Mononuclear cell (primary cell): ENCODE measurements around the gene ATXN1. TPM values are rescaled to one million over a fixed set of nuclear protein-coding genes. Genes with fewer than 3 reads are reported as not detected.

Experiments
- H3K27me3 ChIP-seq: 2 replicates; pipeline ENCODE4 v1.6.0; 2011; ENCODE audit warnings: low read length, control low read depth; ENCODE audit not compliant: insufficient read depth
- H3K4me1 ChIP-seq: 2 replicates; pipeline ENCODE4 v1.5.1; 2011; ENCODE audit warnings: mild to moderate bottlenecking, low read length, control low read depth; ENCODE audit not compliant: insufficient read depth
- H3K4me3 ChIP-seq: 2 replicates; pipeline ENCODE4 v1.5.1; 2011; ENCODE audit warnings: mild to moderate bottlenecking, low read length, moderate library complexity
- H3K9me3 ChIP-seq: 2 replicates; pipeline ENCODE4 v1.5.1; 2011; ENCODE audit warnings: low read depth, mild to moderate bottlenecking, control low read depth, low read length
- total RNA-seq: library from RNA; depleted of rRNA; stranded (reverse); fragments of >200 nt; gene quantifications from one replicate; pipeline ENCODE4 v1.2.3, GENCODE V29; 2012

The ATXN1 gene
- total RNA-seq, 1 donor: 83.4 TPM

DNA sequence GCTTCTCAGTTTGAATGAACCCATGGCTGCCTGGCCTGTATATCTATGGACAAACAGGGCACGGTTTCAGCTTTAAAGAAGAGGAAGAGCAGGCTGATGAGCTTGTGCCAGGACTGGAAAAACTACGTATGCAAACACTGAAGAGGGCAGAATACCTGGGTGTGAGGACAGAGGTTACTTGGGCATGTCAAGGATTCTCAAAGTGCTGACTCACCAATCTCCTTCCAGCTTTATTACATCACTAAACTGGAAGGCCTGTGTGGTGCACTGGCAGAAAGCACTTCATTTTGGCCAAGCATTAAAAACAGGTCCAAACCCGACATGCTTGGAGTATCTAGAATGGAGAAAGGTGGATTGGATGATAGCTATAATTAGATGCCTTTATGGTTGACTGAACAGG lies 427.7 kb downstream of the ATXN1 start:
- H3K9me3 ChIP-seq: no peaks in the 10 kb centered on the region
- no peak overlapping the region for H3K4me3 ChIP-seq
- H3K4me1 ChIP-seq: peaks cover 22% of the 10 kb centered on the region
- no peaks in the 10 kb centered on the region for H3K27me3 ChIP-seq

DNA sequence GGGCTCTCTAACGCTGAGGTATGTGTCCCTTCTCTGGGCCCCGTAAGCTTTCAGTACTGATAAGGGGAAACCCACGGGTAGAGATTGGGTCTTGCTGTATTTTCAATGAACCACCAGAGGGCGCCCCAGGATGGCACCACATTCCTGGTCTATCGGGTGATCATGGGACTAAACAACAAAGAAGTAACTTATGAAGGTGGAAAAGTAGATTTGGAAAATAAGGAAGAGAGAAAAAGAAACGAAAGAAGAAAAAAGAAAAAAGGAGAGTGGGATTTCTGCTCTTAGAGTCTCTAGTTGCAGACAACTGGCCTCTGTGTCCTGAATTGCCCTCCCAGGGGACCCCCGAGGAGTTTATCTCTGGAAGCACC lies 429.1 kb downstream of the ATXN1 start:
- H3K4me3 ChIP-seq: no peak overlapping the region
- peaks cover 22% of the 10 kb centered on the region for H3K4me1 ChIP-seq
- H3K27me3 ChIP-seq: no peaks in the 10 kb centered on the region

DNA sequence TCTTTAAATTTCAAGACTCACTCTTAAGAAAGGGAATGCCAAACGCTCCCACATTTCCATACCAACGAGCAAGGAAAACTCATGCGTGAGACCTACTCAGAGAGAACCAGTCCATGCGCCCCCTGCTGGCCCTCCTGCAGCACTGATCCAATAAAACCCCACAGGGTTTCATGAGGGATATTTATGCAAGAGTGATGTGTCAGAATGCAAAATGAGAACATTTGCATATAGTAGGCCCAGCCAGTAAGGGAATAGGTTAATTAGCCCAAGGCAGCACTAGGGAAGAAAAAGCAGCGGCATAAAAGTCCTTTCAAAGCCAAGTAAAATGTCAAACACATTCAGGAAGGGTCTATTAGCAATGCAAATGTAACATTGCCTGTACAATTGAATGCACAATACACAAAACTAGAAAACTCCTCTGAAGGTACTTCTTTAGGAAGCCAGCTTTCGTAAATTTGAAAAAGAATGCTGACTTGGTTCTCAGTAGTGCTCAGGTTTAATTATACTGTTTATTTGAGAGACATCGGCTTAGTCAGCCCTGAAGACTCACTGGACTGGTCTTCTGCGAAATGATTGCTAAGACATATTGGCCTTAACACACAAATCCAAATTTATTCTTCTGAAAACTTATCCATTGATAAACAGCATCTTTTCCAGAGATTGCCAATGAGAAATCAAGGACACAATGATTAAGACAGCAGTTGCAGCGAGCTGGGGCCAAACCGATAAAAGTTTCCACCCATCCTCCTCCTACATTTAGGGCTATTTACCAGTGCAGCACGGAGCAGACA lies 429.7 kb downstream of the ATXN1 start:
- H3K27me3 ChIP-seq: no peaks in the 10 kb centered on the region
- H3K9me3 ChIP-seq: no peaks in the 10 kb centered on the region
- peaks cover 22% of the 10 kb centered on the region for H3K4me1 ChIP-seq
- H3K4me3 ChIP-seq: no peak overlapping the region

More for the DNA sequence above, 429.1 kb downstream of the ATXN1 start:
- no peaks in the 10 kb centered on the region for H3K9me3 ChIP-seq

DNA sequence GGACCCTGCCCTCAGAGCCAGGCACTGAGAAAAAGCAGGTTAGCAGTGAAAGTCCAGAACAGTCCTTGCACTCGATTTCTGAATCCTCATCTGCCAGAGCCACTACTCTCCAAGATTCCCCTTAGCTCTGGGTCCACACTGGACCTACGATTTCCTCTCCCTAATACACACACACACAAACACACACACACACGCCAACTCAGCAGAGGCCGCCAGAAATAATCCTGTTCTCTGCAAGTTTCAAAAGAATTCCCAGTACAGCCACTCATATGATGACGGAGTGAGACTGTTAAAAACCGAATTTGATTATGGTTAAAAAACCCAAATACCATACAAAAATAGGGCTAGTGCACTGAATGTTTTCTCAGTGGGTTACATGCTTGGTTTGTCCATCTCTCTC lies 432.0 kb downstream of the ATXN1 start:
- Histone ChIP-seq H3K9me3 (no peaks in the 10 kb centered on the region), H3K4me3 (no peak overlapping the region), H3K27me3 (no peaks in the 10 kb centered on the region), H3K4me1 (peaks cover 12% of the 10 kb centered on the region)

DNA sequence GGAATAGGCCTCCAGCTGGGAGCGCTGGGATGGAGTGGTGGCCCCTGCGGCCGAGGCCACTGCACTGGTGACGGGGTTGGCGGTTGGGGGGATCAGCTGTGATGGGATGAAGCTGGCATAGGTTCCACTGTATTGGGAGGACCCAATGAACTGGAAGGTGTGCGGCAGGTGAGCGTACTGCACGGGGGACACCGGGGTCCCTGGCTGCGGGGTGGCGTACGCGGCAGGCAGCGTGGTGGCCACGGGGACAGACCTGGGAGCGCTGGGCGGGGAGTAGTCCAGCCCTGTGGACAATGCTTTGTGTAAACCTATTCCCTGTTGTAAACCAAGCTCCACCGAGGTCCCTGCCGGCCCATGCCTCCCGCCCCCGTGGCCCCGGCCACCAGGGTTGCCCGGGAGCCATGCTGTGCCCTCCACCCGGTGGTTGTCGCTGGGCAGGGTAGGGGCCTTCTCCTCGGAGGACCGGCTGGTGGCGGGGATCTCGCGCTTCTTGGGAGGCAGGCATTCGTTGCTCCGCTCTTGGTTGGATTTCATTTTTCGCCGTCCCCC lies 433.4 kb downstream of the ATXN1 start:
- no peaks in the 10 kb centered on the region for H3K9me3 ChIP-seq
- peaks cover 24% of the 10 kb centered on the region for H3K4me1 ChIP-seq
- no peak overlapping the region for H3K4me3 ChIP-seq
- no peaks in the 10 kb centered on the region for H3K27me3 ChIP-seq

DNA sequence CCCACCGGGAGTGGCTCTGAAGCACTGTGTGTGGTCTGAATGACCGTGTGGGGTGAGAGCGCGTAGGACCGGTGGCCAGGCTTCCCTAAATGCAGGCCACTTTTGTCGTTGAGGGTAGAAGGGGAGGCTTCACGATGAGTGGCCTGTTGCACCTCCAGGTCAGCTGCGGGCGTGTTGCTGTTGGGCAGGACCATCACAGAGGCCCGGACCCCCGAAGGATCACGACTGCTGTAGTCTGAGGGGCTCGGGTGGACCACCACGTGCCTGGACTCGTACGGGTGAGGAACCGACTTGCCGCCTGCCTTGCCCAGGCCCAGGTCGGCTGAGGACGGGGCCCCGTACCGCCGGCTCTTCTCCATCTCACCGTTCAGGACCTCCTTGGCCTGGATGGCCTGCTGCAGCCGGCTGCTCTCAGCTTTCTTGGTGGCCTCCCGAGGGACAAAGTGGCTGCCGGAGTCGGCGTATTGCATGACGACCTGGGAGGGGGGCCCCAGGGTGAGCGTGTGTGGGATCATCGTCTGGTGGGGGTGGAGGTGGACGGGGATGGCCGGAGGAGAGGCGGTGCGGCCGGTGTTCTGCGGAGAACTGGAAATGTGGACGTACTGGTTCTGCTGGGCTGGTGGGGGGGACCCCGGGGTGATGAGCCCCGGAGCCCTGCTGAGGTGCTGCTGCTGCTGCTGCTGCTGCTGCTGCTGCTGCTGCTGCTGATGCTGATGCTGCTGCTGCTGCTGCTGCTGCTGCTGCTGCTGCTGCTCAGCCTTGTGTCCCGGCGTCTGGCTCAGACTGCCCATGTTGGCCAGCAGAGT lies 434.1 kb downstream of the ATXN1 start:
- Histone ChIP-seq H3K27me3 (no peaks in the 10 kb centered on the region), H3K4me1 (peaks cover 28% of the 10 kb centered on the region), H3K9me3 (no peaks in the 10 kb centered on the region), H3K4me3 (no peak overlapping the region)

DNA sequence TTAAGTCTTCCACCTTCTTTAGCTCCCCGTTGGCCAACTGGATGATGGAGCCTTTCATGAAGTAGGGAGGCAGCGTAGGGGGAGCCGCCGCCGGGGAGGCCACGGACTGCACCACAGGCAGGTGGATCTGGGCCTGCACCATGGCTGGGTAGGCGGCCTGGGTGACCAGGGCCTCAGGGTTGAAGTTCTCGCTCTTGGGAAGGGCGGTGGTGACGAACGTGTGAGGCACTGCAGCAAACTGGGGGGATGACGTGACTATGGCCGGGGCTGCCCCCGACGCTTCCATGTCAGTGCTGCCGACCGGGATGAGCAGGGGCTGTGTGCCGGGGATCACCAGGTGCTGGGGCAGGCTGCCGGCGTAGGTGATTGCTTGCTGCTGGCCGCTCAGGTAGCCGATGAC lies 434.7 kb downstream of the ATXN1 start:
- no peaks in the 10 kb centered on the region for H3K27me3 ChIP-seq
- H3K9me3 ChIP-seq: no peaks in the 10 kb centered on the region
- H3K4me3 ChIP-seq: no peak overlapping the region
- H3K4me1 ChIP-seq: peaks cover 27% of the 10 kb centered on the region

DNA sequence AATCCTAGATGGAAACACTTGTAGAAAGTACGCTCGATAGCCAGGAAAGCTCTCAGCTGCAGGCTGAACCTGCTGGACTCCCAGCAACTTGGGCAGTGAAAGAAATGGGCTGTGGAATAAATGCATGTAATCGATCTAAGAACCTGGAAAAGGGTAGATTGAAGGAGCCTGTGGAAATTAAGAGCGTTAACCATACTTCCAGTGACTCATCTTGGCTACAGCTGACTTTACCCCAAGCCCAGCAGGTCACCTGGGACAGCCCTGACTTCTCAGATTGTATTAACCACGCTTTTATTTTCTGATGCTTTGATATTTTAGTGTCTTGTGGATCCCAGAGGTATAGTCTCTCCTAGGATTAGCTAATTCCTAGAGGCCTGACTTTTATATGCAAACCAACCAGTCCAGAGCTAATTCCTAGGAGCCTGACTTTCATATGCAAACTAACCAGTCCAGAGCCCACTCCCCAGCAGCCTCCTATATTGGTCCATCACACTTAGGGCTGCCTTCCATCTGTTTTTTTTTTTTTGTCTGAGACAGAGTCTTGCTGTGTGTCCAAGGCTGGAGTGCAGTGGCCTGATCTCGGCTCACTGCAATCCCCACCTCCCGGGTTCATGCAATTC lies 436.5 kb downstream of the ATXN1 start:
- peaks cover 42% of the 10 kb centered on the region for H3K4me1 ChIP-seq
- no peaks in the 10 kb centered on the region for H3K27me3 ChIP-seq
- H3K4me3 ChIP-seq: no peak overlapping the region
- no peaks in the 10 kb centered on the region for H3K9me3 ChIP-seq

DNA sequence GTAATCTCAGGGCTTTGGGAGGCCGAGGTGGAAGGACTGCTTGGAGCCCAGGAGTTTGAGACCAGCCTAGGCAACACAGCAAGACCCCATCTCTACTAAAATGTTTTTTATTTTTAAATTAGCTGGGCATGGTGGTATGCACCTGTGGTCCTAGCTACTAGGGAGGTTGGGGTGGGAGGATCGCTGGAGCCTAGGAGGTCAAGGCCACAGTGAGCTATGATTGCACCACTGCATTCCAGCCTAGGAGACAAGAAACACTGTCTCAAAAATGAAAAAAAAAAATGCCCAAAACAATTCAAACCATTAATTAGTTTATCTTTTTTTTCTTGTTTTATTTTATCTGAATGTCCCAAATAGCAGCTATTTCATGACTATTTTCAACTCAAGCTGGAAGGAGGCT lies 437.1 kb downstream of the ATXN1 start:
- Histone ChIP-seq H3K9me3 (no peaks in the 10 kb centered on the region), H3K27me3 (no peaks in the 10 kb centered on the region), H3K4me3 (no peak overlapping the region), H3K4me1 (peaks cover 47% of the 10 kb centered on the region)

DNA sequence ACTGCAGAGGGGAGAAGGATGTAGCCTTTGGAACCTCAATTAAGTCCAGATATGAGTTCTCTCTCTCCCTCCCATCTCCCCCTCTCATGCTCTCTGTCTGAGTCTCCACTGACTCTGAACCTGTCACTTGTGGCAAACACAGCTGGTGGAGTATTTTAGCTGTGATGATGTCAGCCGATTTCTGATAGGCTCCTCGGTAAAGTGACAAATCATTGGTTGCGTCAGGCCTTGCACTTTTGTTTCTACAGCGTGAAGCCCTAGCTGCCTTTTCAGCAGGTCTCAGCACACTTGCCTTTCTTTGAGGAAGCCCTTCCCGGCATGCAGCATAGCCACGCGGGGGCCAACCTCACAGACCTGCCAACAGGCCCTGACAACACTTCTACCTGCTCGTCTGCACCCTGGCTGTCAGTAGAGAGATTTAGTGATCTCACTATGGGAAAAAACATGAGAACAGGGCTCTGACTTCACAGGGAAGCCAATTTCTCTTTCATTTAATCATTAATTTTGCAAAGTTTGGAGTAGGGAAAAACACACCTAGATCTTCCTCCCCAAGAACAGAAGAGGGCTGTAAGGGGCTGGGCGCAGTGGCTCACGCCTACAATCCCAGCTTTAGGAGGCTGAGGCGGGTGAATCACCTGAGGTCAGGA lies 438.5 kb downstream of the ATXN1 start:
- peaks cover 58% of the 10 kb centered on the region for H3K4me1 ChIP-seq
- H3K9me3 ChIP-seq: no peaks in the 10 kb centered on the region
- no peak overlapping the region for H3K4me3 ChIP-seq
- no peaks in the 10 kb centered on the region for H3K27me3 ChIP-seq

DNA sequence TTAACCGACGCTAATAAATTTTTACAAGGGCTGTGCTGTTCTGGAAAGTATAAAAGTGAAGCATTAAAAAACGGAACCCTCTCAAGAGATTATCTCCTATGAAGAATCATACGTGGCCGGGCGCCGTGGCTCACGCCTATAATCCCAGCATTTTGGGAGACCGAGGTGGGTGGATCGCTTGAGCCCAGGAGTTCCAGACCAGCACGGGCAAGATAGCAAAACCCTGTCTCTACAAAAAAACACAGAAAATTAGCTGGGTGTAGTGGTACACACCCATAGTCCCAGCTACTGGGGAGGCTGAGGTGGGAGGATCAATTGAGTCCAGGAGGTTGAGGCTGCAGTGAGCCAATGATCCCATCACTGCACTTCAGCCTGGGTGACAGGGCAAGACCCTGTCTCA lies 439.4 kb downstream of the ATXN1 start:
- Histone ChIP-seq H3K9me3 (no peaks in the 10 kb centered on the region), H3K4me3 (no peak overlapping the region), H3K27me3 (no peaks in the 10 kb centered on the region), H3K4me1 (peaks cover 58% of the 10 kb centered on the region)

DNA sequence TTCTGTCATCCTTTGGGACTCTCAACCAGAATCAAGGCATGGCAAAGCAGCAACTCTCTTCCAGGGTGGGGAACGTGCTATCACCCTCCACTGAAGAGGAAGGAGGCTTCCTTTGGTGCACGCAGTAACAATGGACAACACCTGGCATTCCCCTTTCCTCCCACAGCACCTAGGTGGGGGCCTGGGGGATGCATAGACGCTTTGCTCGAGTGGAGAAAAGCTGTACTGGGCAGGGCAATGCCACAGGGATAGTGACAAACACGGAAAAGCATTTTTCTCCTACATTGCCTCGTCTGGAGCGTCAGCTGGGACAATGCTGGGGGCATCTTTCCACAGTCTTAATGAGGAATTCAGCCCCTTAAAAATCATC lies 439.9 kb downstream of the ATXN1 start:
- H3K4me1 ChIP-seq: peaks cover 58% of the 10 kb centered on the region
- no peaks in the 10 kb centered on the region for H3K9me3 ChIP-seq

DNA sequence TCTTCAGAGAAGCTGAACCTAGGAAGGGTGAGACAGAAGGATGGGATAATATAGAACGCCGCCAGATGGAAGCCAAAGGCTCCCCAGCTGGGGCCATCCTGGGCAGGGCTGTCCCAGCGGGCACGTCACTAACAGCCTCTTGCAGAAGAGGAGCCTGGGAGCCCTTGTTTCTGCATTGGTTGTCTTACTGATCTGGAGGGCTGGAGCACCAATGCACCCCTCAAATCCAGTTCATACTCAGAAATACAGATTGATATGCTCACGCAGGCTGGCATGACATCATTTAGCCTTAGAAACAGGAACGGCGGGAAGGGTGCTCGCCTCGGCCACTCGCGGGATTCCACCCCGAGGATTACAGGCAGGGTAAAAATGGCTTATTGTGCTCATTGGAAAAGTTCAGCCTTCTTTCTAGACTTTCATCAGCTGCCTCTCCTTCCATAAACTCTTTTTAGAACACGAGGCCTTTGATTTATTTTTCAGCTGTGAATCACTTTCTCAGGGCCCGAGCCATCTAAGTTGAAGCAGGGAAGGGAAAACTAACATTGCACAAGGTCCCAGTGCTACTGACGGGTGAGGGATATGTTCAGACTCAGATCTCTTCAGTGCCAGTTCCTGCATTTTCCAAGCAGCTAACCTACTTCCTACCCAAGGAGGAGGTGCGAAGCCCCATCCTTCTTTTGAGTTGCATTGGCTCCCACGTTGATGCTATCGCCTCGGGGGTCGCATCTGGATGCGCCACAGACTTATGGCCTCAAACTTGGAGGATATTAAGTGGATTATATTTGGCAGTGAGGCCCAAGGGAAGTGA lies 440.5 kb downstream of the ATXN1 start:
- Histone ChIP-seq H3K4me1 (peaks cover 58% of the 10 kb centered on the region), H3K9me3 (no peaks in the 10 kb centered on the region), H3K4me3 (no peak overlapping the region), H3K27me3 (no peaks in the 10 kb centered on the region)

More for the DNA sequence above, 439.9 kb downstream of the ATXN1 start:
- H3K4me3 ChIP-seq: no peak overlapping the region
- no peaks in the 10 kb centered on the region for H3K27me3 ChIP-seq

DNA sequence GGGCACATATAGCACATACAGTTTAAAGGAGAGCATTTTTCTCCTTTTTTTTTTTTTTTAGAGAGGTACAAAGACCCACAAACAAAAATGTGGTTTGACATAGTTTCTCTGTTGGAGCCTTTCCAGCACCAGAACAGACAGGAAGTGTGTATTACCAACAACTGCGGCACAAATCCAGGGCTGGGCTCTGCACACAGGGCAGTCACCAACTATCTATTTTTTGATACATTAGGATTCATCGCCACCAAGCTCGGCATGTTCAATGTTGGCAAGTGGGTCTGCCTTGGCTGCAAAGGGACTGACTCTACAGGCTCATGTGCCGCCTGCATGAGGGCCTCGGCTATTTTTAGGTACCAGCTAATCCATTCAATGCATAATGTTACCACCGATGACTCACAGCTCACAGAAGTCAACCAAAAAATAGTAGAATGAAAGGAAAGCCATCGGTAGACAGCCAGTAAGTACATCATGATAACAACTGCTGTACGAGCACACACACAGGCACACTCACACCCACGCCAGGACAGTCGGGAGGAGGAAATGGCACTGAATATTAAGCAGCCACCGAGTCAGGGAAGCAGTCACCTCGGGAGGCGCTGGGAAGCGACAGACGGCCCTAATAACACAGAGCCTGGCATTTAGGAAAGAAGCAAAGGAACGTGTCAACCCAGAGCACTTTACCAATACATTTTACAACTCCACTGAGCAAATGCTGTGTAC lies 441.3 kb downstream of the ATXN1 start:
- Histone ChIP-seq H3K27me3 (no peaks in the 10 kb centered on the region), H3K4me3 (no peak overlapping the region), H3K9me3 (no peaks in the 10 kb centered on the region), H3K4me1 (peaks cover 58% of the 10 kb centered on the region)
